NB4 (cell line): ENCODE data around the gene TANGO6.
"Not testable (repeated sequence)": the region's sequence is repeated elsewhere in the genome, so short reads cannot be mapped to it uniquely, and the experiment has no call there.

Experiments used
- DNase-seq: peaks from one replicate; pipeline ENCODE4 v3.0.0; 2010; ENCODE audit warnings: low read depth
- H3K4me3 ChIP-seq: one replicate; pipeline ENCODE4 v1.5.1; 2011; ENCODE audit warnings: mild to moderate bottlenecking, low read depth, low read length, moderate library complexity
- CTCF ChIP-seq: IDR thresholded peaks from one replicate; pipeline ENCODE4 v1.5.1; 2012; ENCODE audit warnings: low read depth, low read length
- MAX ChIP-seq: IDR thresholded peaks from 2 replicates; pipeline ENCODE4 v1.6.1; 2011; ENCODE audit warnings: low read depth, low read length
- MYC ChIP-seq: IDR thresholded peaks from 2 replicates; pipeline ENCODE4 v1.6.1; 2011; ENCODE audit warnings: low read depth, low read length
- POLR2A ChIP-seq: IDR thresholded peaks from 2 replicates; pipeline ENCODE4 v1.6.1; 2011; ENCODE audit warnings: mild to moderate bottlenecking; ENCODE audit not compliant: insufficient read length; ENCODE audit errors: extremely low read depth

TANGO6 gene

GRCh38 chr16:69049146-69049545 lies 205.8 kb downstream of the TANGO6 start:
- TF ChIP-seq MAX, result no peak
- no peak for TF ChIP-seq MYC
- no peak for TF ChIP-seq CTCF
- no peak for TF ChIP-seq POLR2A
- H3K4me3 ChIP-seq, result no peak overlapping the region
- DNase-seq, result no peak

- H3K4me3 ChIP-seq, result no peak overlapping the region
- no peak for DNase-seq
- TF ChIP-seq MYC, result no peak
These were observed 206.5 kb downstream of the TANGO6 start for GRCh38 chr16:69049603-69050375.

- not testable (repeated sequence) for DNase-seq, H3K4me3 ChIP-seq
These were observed 208.1 kb downstream of the TANGO6 start for GRCh38 chr16:69051517-69051830.

- no peak for TF ChIP-seq MYC
- TF ChIP-seq POLR2A, result no peak
- no peak for TF ChIP-seq CTCF
- TF ChIP-seq MAX, result no peak
- H3K4me3 ChIP-seq, result no peak overlapping the region
- no peak for DNase-seq
These were observed 211.7 kb downstream of the TANGO6 start for GRCh38 chr16:69055008-69055407.

GRCh38 chr16:69055980-69056379 lies 212.6 kb downstream of the TANGO6 start:
- no peak overlapping the region for H3K4me3 ChIP-seq
- TF ChIP-seq POLR2A (no peak), MYC (no peak)
- no peak for DNase-seq

GRCh38 chr16:69056421-69056820 lies 213.1 kb downstream of the TANGO6 start:
- DNase-seq, result no peak
- TF ChIP-seq POLR2A, result no peak
- TF ChIP-seq CTCF, result no peak
- no peak for TF ChIP-seq MAX
- no peak for TF ChIP-seq MYC

GRCh38 chr16:69057400-69058378 lies 214.4 kb downstream of the TANGO6 start:
- TF ChIP-seq POLR2A (no peak), CTCF (no peak), MAX (no peak), MYC (no peak)
- peak; percentile 50 for DNase-seq
- H3K4me3 ChIP-seq, result no peak overlapping the region

More at GRCh38 chr16:69056421-69056820, 213.1 kb downstream of the TANGO6 start:
- no peak overlapping the region for H3K4me3 ChIP-seq

GRCh38 chr16:69063491-69063890 lies 220.2 kb downstream of the TANGO6 start:
- not testable (repeated sequence) for DNase-seq

More at GRCh38 chr16:69063491-69063890, 220.2 kb downstream of the TANGO6 start:
- not testable (repeated sequence) for H3K4me3 ChIP-seq
